GM12878 (cell line): ENCODE results near the gene MSI2. TPM values are rescaled to one million over a fixed set of nuclear protein-coding genes. Genes with fewer than 3 reads are reported as not detected.

Experiments used
- ATAC-seq: fragments of 200-7000 bp; cut with Tn5 transposase; 3 replicates; pipeline ENCODE4 v1.9.1; 2020; ENCODE audit warnings: mild to moderate bottlenecking, moderate library complexity
- BruUV-seq: library from RNA; stranded (reverse); fragments of 400-500 nt; replicated peaks from 2 replicates; lab custom pipeline; 2021; lab: Mats Ljungman, UMichigan
- CTCF ChIA-PET: fragments of 300-600 bp; sonication (Branson Sonifier 250); formaldehyde crosslinking; extraction: SDS; loops from one replicate; lab custom pipeline; 2021; ENCODE audit warnings: inconsistent platforms; lab: Yijun Ruan, JAX
- POLR2A ChIA-PET: fragments of 350-600 bp; formaldehyde crosslinking; extraction: SDS; loops from one replicate; lab custom pipeline; 2021; ENCODE audit warnings: inconsistent platforms; lab: Charles Lee
- RAD21 ChIA-PET: fragments of 300-600 bp; sonication (Branson Sonifier 250); formaldehyde crosslinking; loops from one replicate; lab custom pipeline; 2023; ENCODE audit warnings: antibody characterized with exemption; ENCODE audit not compliant: unreplicated experiment; lab: Charles Lee
- SMC1A ChIA-PET: fragments of 300-600 bp; sonication (Branson Sonifier 250); formaldehyde crosslinking; loops from one replicate; lab custom pipeline; 2023; ENCODE audit not compliant: unreplicated experiment, uncharacterized antibody; lab: Charles Lee
- DNase-seq: peaks from one replicate; pipeline ENCODE4 v3.0.0-alpha.2; 2011; ENCODE audit warnings: low read depth, low spot score
- FAIRE-seq: peaks from 3 replicates; lab custom pipeline; 2011; peaks lifted over from hg19 to GRCh38; lab: Jason Lieb, UNC
- H2AFZ ChIP-seq: 2 replicates; pipeline ENCODE4 v1.6.0; 2011; ENCODE audit warnings: low read depth, low read length, control low read depth; ENCODE audit not compliant: control insufficient read depth
- H3K27ac ChIP-seq: 2 replicates; pipeline ENCODE4 v1.5.1; 2011; ENCODE audit warnings: control low read depth; ENCODE audit not compliant: control insufficient read depth, insufficient read depth
- H3K27me3 ChIP-seq, 2 experiments: replicated peaks in 1 of 2; 2 replicates each; pipeline versions ENCODE4 v1.6.0 to v1.6.1; 2011; ENCODE audit warnings: low read length in 1 of 2; ENCODE audit not compliant: control insufficient read depth in 2 of 2, insufficient read depth in 2 of 2
- H3K36me3 ChIP-seq, 2 experiments: 2 replicates each; pipeline ENCODE4 v1.5.1; 2011; ENCODE audit warnings: low read length in 1 of 2; ENCODE audit not compliant: control insufficient read depth in 2 of 2, insufficient read depth in 2 of 2
- H3K4me1 ChIP-seq: 2 replicates; pipeline ENCODE4 v1.6.1; 2011; ENCODE audit warnings: mild to moderate bottlenecking, low read length, moderate library complexity, mixed read lengths; ENCODE audit not compliant: control insufficient read depth, insufficient read depth
- H3K4me2 ChIP-seq: 2 replicates; pipeline ENCODE4 v1.6.0; 2011; ENCODE audit warnings: control low read depth; ENCODE audit not compliant: control insufficient read depth, insufficient read depth
- H3K4me3 ChIP-seq: fragments of 200-600 bp; sonication (generic); 2 replicates; pipeline ENCODE4 v1.5.1; 2016
- H3K79me2 ChIP-seq: 2 replicates; pipeline ENCODE4 v1.6.0; 2011; ENCODE audit warnings: low read length; ENCODE audit not compliant: control insufficient read depth, insufficient read depth
- H3K9ac ChIP-seq: 2 replicates; pipeline ENCODE4 v1.8.0; 2011; ENCODE audit warnings: low read length, control low read depth, mixed read lengths; ENCODE audit not compliant: control insufficient read depth, insufficient read depth
- H3K9me3 ChIP-seq: replicated peaks from 3 replicates; pipeline ENCODE4 v1.5.1; 2011; ENCODE audit warnings: mild to moderate bottlenecking, low read length; ENCODE audit not compliant: control insufficient read depth, insufficient read depth
- H4K20me1 ChIP-seq: 2 replicates; pipeline ENCODE4 v1.6.0; 2011; ENCODE audit not compliant: control insufficient read depth, insufficient read depth
- DPF2 ChIP-seq: fragments of 450-650 bp; IDR thresholded peaks from 2 replicates; pipeline ENCODE4 v1.6.1; 2017; ENCODE audit warnings: mild to moderate bottlenecking
- HSF1 ChIP-seq: fragments of 150-350 bp; IDR thresholded peaks from 2 replicates; pipeline ENCODE4 v1.6.1; 2014; ENCODE audit warnings: mild to moderate bottlenecking, low read depth, low read length
- MLLT1 ChIP-seq: fragments of 450-650 bp; IDR thresholded peaks from 2 replicates; pipeline ENCODE4 v1.6.1; 2016; ENCODE audit warnings: mild to moderate bottlenecking
- NR2C1 ChIP-seq: fragments of 450-650 bp; IDR thresholded peaks from 2 replicates; pipeline ENCODE4 v1.6.1; 2017; ENCODE audit warnings: antibody characterized with exemption, mild to moderate bottlenecking, moderate library complexity
- RAD51 ChIP-seq: fragments of 450-650 bp; IDR thresholded peaks from 2 replicates; pipeline ENCODE4 v1.6.1; 2016; ENCODE audit warnings: moderate library complexity, mild to moderate bottlenecking, inconsistent platforms
- SMAD5 ChIP-seq: IDR thresholded peaks from 2 replicates; pipeline ENCODE4 v1.6.1; 2016; ENCODE audit warnings: antibody characterized with exemption, low read depth
- STAT3 ChIP-seq: IDR thresholded peaks from 2 replicates; pipeline ENCODE4 v1.6.1; 2011; ENCODE audit warnings: low read depth, low read length, improper control_type of control experiment
- TCF7 ChIP-seq: IDR thresholded peaks from 2 replicates; pipeline ENCODE4 v1.6.1; 2014; ENCODE audit warnings: antibody characterized with exemption, borderline replicate concordance
- ZBTB40 ChIP-seq: fragments of 450-650 bp; IDR thresholded peaks from 2 replicates; pipeline ENCODE4 v1.6.1; 2016; ENCODE audit warnings: mild to moderate bottlenecking, moderate library complexity, borderline replicate concordance
- WGBS: methylation state at CpG from one replicate; pipeline ENCODE4 v1.1.6; 2016; ENCODE audit warnings: low lambda C conversion rate; ENCODE audit not compliant: insufficient replicate concordance, insufficient coverage; ENCODE audit errors: missing lambda C conversion rate; 5-methylcytosine and 5-hydroxymethylcytosine counted together
- in situ Hi-C: fragments of 300-500 bp; cut with MboI; formaldehyde crosslinking; loops from 9 replicates; pipeline ENCODE4 v1.14.3; 2018; ENCODE audit warnings: mixed read lengths
- intact Hi-C: fragments of 100-400 bp; cut with micrococcal nuclease; formaldehyde crosslinking; loops from one replicate; pipeline ENCODE4 v1.14.2; 2022; ENCODE audit not compliant: unreplicated experiment
- polyA plus RNA-seq, 11 experiments: library from polyadenylated mRNA; depleted of rRNA in 4 of 11; unstranded in 6 of 11; stranded (reverse) in 5 of 11; fragments of >200 nt; fragmentation: Nextera tagmentation in 4 of 11; fragmentation: Illumina TruSeq in 1 of 11; extraction: Ambion mirVana in 4 of 11; extraction: Trizol in 1 of 11; gene quantifications; 1 replicate in 1 of 11; 2 replicates in 10 of 11; pipeline versions ENCODE4 v1.2.1 to v1.2.3, GENCODE V29; 2011 to 2016; ENCODE audit warnings: inconsistent platforms in 2 of 11, missing spikeins in 2 of 11, low read depth in 1 of 11
- total RNA-seq, 4 experiments: library from RNA; depleted of rRNA in 3 of 4; stranded (reverse); fragments of >200 nt in 3 of 4; fragmentation: Illumina TruSeq in 1 of 4; extraction: Trizol in 1 of 4; gene quantifications; 2 replicates each; pipeline versions ENCODE4 v1.2.1 to v1.2.3, GENCODE V29; 2013 to 2021

Gene MSI2
- total and polyA plus RNA-seq, 10 of the 15 experiments (the other 5 are each of a cell fraction or from before 2014, with no cell fraction given): 6.1 to 76.1 (median 42.0) TPM

GRCh38 chr17:57327176-57327970, 71.0 kb downstream of the MSI2 start (continued):
- TF ChIP-seq MLLT1: no peak
- TF ChIP-seq STAT3: no peak
- no peak for TF ChIP-seq NR2C1
- no peak for TF ChIP-seq SMAD5
- no peak for TF ChIP-seq HSF1

GRCh38 chr17:57328109-57328882, 72.0 kb downstream of the MSI2 start:
- 100% methylated on average over 1 of the region's 1 CpG for WGBS
- DNase-seq: no peak
- H4K20me1 ChIP-seq: no peaks in the 10 kb centered on the region
- BruUV-seq: no TSS peak
- ChIA-PET CTCF (interaction anchor here (1.3 to 1.9 kb wide), 2 partner anchors 85 kb away, joined by 6 to 7 read pairs; no protein-coding TSS in a partner anchor), RAD21 (interaction anchor here (1.9 kb wide), 1 partner anchor 113 kb away, joined by 5 read pairs; no protein-coding TSS in a partner anchor)
- TF ChIP-seq TCF7 (no peak), ZBTB40 (no peak), RAD51 (no peak), DPF2 (no peak)
- TF ChIP-seq, all 136 proteins: peak for 0
- no peak for FAIRE-seq
- intact Hi-C loops (no loop called here), in situ Hi-C loops (no loop called here)
- Histone ChIP-seq H2AFZ (no peak overlapping the region), H3K4me2 (no peak overlapping the region), H3K27me3 (no peaks in the 10 kb centered on the region), H3K9me3 (no peaks in the 10 kb centered on the region), H3K36me3 (peaks cover 0 to 5% of the 10 kb centered on the region in 2 experiments), H3K79me2 (peaks cover 1% of the 10 kb centered on the region), H3K4me3 (no peak overlapping the region), H3K4me1 (no peaks in the 10 kb centered on the region), H3K27ac (no peak overlapping the region), H3K9ac (no peak overlapping the region)
- SMC1A ChIA-PET: interaction anchor here (1.0 to 1.4 kb wide), 3 partner anchors 13 to 113 kb away, joined by 3 to 5 read pairs (median 3); no protein-coding TSS in a partner anchor
- ATAC-seq: no peak
- POLR2A ChIA-PET: interaction anchor here (1.4 kb wide), 1 partner anchor 39 kb away, joined by 3 read pairs; no protein-coding TSS in a partner anchor
